CD4-positive, alpha-beta T cell treated with Interleukin-6 for 4 hours (primary cell): Measurements from ENCODE around the gene SLC7A1.

ENCODE experiments used
- DNase-seq: peaks from one replicate; pipeline ENCODE4 v3.0.0-alpha.2; 2020; ENCODE audit warnings: mixed read lengths

Gene SLC7A1

DNA sequence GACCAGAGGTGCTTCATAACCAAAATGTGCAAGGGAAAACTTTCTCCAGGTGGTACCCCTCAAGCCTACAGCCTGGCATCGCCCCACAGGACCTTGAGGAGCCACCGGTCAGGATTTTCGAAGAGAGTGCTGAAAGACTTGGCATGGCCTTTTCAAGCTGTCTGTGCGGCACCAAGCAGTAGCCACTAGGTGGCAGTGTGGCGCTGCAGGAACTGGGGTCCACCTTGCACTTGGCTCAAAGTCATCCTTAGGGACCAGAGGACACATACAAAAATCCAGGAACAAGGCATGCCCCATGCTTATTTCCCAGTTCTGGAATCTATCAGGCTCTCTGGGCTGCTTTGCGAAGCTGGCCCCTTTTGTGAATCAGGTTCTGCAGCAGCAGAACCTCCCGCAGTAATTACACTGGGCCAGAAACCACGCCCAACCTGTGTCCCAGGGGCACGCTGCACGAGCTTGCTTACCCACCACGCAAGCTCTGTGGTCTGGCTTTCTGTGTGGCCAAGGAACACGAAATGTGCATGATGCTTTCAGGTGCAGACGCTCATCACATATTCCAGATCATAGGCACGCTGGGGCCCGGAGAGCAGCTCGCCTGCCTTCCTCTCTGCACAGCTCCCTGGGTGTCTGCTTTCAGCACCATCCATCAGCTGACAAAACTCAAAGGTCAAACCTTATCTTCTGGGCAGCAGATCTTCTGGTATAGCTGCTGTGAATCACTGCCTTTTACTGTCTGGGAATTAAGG, 87.2 kb downstream of the SLC7A1 start:
- DNase-seq: peak; percentile 79

DNA sequence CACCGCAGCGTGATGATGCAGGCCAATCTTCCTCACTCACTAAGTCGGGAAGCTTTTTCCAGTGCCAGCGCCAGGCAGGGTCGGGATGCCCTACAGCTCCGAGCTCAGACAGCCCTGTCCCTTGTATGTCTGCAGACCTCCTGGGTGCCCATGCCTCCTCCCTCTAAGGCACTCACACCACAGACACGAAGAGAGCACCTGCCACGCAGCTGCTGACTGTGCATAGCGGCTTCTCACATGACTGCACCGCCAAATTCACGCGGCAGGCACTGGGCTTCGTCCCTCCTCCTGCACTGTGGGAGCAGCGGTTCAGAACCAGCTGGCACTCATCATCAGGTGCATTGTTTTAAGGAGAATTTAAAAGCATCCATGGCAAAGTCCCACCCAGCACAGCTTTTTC, 88.1 kb downstream of the SLC7A1 start:
- DNase-seq: no peak

DNA sequence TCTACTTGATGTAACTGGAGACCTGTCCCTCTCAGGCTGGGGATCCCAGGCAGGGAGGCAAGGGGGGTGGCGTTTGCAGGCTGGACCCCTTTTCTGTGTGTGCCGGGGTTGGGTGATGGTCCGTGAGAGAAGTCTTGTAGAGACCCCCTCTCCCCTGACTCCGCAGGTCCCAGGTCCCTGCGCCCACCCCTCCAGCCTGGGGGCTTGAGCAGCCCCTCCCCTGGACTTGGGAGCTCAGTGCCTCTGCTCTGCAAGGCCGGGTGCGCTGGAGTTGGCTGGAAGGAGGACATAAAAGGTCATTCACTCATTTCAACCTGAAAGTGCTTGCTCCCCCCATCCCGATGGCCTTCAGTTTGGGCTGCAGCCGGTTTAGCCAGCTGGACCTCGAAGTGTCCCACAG, 89.5 kb downstream of the SLC7A1 start:
- no peak for DNase-seq

DNA sequence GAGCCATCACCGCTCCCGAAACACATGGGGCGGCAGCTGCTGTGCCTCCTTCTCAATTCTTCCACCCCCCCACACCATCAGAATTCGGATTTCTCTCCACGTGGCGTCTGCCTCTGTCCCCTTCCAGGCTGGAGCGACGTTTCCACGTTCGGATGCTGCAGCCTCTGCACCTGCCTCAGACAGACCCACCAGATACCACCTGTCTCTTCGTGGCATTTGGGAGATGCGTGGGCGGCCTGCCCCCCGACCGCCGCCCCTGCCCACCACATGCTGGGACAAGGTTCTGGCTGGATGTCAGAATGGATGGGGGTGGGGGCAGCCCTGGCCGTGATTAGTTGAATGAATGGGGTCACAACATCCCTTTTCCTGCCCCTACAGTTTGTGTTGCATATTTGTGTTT, 90.0 kb downstream of the SLC7A1 start:
- DNase-seq: no peak

DNA sequence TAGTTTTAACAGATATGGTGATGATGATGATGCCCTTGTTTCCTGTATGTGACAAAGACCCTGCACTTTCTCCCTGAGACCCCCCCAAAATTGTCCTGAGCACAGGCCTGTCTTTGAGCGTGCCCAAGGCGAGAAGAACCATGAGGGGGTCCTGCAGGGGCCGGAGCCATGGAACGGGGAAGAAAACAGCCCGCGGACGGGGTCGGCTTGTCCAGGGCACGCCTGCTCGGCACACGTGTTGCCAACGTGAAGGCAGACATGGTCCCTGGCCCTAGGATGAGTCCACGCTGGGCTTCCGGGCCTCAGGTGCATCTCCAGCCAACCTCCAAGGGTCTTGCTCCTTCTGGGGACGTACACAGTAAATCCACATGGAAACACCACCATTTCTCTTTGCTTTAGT, 90.8 kb downstream of the SLC7A1 start:
- DNase-seq: no peak

DNA sequence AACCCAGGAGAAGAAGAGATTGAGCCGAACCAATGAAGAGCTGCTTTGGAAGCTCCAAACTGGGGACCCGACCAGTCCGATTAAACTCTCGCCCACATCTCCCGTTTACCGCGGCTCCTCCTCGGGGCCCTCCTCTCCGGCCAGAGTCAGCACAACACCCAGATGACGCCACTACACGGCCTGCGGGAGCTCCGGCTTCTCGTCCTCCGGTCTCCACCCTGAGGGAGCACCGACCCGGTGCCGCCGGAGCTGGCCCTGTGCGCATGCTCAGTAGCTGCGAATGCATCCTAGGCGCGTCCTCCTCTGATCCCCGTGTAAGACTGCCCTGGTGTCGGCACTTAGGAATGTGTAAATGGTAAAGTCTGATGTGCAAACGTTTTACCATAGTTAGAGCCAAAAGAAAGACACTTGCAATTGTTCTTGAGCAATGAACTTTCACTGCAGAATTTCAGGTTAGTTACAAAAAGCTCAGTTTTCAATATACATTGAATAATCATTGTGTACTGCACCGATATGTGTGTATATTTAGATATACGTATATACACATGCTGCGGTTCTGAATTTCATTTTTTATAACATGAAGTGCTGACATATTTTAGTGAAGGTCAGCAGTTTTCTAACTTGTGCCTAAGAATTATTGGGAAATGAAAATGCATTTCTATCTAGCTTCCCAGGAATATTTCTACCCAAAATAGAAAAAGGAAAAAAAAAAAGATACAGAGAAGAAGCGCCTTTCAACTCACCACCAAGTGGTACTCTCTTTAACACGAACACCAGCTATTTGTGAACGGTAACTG, 92.2 kb downstream of the SLC7A1 start:
- DNase-seq: peak; percentile 20

DNA sequence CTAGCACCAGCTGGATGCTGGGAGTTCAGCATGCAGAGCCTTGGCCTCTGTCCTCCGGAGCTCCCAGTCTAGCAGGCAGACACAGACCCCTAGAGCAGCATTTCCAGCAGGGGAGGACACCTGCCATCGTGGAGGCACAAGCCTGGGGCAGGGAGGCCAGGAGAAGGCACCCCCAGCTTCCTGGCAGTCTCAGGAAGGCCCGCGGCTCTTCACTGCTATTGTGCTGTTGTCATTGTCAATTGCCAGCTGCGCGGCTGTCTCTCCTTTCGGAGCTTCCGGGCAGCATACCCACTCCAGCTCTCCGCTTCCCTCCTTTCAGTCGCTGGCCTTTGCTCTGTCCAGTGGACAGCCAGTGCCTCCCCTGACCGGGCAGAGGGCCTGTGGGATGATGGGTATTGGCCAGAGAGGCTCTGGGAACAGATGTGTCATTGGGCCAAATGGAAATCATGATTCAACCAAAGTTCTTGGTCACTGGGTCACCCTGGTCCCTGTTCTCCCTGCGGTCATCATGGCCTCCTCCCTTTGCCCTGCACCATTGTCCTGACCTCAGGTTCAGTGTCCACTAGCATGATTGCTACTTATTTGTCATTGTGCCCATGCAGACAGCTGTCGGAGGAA, 93.0 kb downstream of the SLC7A1 start:
- DNase-seq: no peak

DNA sequence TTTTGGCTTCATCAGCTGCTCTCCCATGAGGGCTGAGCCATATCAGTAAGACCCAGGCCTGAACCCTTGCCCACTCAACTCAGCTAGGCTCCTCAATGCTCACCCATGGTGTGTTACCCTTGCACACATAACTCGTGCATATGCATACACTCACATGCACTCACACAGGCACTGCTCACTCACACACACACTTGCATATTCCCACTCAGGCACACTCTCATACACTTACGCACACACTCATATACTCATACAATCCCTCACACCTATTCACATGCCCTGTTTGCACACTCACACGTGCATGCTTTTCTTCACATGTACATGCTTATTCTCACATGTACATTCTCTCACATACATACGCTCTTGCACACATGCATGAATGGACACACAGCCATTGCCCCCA, 93.8 kb downstream of the SLC7A1 start:
- no peak for DNase-seq

DNA sequence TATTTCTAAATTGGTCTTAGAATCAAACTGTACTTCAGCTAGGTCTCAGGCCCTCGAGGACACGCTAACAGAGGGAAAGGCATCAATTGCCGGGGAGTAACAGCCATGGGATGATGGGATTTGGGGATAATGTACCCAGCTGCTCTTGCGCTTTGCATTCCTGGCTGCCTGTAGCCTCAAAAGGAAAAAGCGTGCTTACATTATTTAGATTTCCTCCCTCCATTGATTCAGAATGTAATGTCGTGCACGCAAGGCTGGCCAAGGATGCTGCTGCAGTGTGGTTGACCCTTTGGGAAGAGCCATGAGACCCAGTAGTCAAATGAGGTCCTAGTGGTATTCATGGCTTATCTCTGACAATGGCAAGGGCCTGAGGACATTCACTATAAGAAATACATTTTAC, 95.1 kb downstream of the SLC7A1 start:
- no peak for DNase-seq

DNA sequence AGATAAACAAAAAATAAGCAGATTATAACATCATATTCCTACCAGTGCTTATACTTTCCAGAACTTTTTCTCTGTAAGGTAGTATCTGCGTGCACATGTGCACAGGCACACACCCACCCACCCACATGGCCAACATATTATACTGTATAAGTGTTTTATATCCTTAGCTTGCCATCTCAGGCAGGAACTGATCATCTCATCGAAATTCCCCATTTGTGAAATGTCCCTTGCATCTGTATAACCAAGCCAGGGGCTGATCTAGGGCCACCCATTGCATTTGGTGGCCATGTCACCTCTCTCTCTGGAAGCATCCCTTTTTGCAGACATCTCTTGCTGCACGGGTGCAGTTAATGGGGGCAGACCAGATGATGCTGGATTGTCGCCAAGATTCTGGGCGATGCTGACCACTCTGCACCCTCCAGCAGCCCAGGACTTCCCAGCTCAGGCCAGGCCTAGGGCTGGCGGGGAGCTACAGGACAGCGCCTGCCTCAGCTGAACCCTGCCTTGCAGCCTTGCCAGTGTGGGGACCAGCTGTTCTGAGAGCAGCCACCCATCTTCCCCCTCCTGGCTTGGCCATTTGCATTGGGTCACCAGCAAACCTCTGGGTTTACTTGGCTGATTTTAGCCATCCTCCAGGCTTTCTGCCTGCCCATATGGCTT, 95.9 kb downstream of the SLC7A1 start:
- DNase-seq: no peak

DNA sequence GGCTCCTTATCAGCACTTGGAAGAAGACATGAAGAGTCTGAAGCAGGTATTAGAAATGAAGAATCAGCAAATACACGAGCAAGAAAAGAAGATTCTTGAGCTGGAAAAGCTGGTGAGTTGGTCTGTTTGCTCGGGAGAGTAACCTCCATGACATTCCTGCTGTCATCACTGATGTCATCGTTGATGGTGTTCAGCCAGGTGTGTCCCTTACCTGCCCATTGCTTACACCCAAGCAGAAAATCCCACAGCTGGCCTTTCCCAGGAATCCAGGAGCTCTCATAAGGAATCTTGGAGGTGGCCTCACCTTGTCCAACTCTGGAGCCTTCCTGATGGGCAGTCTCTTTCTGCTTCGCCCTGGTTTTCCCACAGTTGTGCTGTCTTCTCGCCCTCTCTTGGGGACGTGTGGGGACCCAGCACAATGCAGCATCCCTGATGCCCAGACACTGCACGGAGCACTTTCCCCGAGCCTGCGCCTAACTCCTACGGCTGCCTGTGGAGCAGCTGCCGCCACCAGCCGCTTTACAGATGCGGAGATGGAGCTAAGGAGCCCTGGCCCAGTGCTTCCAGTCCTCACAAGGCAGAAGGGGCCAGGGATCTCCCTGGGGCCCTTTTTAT, 97.0 kb downstream of the SLC7A1 start:
- DNase-seq: no peak

DNA sequence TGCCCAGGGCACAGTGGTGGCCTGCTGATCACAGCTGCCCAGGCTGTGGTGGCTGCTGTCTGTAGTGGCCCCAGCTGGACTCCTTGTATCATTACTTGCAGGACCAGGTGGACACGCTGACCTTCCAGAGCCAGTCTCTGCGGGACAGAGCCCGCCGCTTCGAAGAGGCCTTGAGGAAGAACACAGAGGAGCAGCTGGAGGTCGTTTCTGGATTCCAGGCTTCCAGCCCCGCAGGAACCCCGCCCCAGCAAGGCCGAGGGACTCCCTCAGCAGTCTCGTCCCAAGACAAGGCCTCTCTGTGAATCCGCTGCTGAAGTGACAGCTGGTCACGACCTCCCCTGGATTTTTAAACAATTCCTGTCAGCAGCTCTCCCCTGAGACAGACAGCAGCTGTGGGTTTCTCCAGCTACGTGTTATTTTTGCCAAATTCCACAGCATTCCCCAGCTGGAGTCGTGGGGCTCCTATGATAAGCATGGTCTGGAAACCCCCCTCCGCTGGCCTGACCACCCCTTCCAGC, 98.3 kb downstream of the SLC7A1 start:
- DNase-seq: no peak

DNA sequence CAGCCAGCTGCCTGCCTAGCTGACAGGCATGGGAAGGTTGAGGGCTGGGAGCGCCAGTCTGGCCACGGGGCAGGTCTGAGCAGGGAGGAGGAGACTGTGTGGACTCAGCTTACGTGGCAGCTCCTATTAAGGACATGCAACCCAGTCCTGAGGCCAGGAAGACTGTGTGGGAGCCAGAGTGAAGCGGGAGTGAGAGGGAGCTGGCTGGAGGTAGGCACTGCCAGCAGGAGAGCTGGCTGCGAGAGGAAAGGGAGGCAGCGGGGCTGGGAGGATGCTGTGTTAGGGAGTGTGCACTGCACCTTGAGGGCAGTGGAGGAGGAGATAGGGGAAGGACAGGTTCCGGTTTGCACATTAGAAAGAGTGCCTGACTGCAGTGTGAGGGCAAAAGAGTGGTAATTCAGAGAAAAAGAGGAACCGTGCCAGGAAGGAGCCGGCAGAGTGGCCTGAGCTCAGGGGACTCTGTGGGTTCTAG, 99.2 kb downstream of the SLC7A1 start:
- no peak for DNase-seq

DNA sequence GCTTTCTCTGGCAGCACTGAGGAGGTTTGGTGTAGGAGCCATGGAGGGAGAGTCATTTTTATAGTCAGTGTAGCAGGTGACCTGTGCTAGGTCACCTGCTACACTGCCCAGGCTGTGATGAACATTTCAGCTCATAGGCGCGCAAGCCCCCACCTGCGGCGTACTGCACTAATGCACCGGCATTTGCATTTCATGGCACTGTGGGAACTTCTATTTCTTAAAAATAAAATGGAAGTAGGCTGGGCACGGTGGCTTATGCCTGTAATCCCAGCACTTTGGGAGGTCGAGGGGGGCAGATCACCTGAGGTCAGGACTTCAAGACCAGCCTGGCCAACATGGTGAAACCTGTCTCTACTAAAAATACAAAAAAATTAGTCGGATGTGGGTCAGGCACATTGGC, 101.0 kb downstream of the SLC7A1 start:
- DNase-seq: no peak

DNA sequence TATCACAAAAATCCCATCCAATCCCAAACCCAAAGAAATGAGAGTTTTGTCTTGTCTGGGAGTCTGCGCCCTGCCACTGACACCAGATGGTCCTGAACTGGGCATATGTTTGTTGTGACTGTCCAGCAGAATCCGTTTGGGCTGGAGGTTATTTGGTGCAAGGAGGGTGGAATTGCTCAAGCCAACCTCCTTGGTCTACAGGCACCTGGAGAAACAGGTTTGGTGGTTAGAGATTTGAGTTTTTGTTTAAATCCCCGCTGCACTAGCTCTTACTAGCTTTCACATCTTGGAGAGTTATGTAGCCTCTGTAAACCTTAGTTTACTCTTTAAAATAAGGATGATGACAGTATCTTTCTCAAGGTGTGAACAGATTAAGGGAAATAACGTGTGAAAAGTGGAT, 101.7 kb downstream of the SLC7A1 start:
- no peak for DNase-seq

DNA sequence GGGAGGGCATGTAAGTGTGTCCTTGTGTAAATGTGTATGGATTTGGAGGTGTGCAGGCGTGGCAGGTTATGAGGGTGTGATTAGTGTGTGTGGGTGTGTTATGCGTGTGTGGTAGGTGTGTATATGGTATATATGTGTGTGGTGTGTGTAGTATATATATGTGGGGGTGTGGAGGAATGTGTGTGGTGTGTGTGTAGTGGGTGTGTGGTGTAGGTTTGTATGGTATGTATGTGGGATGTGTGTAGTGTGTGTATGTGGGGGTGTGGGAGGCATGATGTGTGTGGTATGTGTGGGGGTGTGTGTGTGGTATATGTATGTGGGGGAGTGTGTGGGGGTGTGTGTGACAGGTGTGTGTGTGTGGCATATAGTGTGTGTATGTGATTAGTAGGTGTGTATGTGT, 104.2 kb downstream of the SLC7A1 start:
- DNase-seq: no peak

DNA sequence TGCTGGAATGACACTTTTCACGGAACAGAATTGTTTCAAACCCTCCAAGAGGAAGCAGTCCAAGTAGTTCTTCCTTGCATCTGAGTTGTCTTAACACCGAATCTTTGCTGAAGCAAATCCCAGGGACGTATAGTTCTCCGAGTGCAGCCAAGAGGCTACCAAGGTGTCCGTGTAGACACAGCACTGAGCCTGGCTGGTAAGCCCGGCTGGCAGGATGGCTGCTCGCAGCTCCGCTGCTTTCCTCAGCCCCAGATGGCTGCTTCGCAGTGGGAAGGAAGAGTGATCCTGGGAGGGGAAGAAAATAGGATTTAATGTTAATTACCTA, 105.0 kb downstream of the SLC7A1 start:
- DNase-seq: no peak

DNA sequence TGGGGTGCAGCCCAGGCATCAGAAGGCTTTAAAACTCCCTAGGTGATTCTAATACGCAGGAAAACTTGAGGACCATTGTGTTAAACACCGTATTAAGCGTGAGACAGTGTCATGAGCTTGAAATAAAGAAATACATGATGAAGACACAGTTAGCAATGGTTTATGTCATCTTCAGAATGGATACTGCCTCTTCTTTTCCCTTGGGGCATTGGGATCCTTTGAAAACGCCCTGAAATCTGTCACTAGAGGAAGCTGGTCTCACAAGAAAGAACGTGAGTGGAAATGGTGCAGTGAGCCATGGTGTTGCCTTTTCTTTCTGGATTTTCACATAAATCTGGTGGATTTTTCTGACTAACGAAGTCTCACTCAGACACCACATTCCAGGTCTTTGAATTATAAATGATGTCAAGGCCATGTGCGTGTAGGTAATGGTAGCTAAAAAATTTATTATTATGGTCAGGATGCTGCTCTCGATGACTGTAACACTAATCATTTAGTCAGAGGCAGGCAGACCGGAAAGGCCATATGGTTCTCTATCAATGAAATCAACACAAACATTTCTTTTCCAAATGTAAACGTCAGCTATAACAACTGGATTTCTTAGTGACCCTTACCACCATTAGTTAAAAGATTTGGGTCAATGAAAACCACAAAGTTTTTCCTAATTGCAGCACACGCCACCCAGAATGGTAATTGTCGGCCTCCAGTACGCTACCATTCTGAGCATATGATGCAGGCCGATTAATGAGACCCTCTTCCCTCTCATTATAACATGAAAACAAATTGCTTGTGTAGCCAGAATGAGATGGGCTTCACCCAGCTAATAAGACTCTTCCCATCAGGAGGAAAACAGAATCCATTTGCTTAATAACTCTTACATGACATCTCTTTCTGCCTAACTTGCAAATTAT, 105.6 kb downstream of the SLC7A1 start:
- no peak for DNase-seq

DNA sequence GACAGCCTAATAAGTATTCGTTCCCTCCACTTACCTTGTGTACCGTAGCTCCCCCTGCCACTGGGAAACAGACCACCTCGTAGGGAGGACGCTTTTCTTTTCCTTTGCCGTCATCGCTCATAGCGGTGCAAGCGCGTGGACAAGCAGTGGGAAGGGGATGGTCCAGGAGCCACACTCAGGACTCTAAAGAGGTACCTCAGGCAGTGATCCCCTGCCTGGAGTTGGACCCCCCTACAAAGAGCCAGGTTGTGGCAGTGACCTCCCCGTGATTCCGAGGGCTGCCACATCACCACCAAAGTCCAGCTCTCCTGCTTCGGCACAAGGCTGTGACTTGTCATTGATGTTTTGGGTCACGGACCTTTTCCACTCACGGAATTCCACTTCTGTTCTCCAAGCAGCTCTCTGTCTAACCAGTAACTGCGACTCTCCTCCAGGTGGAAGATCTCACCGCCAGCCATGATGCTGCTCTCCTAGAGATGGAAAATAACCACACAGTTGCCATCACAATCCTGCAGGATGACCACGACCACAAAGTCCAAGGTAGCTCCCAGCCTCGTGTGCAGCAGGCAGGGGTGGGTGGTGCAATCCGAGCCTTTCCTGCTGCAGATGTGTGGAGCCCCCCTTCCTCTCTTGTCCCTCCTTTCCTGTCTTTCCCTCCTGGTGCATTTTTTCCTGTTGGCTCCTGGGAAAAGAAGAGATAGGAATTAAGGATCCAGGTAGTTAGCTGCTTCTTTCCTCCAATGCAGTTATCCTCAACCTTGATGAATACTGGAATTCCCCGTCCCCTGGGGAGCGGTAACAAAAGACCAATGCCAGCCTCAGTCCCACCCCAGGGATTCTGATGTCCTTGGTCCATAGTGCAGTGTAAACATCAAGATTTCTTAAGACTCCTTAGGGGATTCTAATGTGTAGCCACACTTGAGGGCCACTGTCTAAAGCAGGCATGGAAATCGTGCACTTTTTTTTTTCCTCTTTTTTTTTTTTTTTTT, 107.7 kb downstream of the SLC7A1 start:
- no peak for DNase-seq

DNA sequence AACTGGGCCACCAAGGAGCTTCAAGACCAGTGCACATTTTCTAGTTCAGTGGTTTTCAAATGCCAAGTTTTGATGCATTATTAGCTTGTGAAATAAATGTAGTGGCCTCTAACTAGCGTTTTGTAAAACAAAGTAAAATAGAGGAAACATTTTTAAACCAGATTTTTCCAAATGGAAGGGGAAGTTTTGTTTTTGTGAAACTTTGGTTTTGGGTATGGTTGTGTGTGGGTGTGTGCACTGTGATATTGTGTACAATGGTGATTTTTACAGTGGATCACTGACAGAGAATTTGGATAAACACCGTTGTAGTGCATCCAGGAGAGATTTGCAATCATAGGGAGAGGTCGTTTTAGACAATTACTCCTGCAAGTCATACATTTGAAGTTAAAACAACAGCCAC, 108.9 kb downstream of the SLC7A1 start:
- DNase-seq: no peak
